Common myeloid progenitor, CD34-positive (primary cell): ENCODE data around the gene CENPA.
"Not testable (repeated sequence)": the region's sequence is repeated elsewhere in the genome, so short reads cannot be mapped to it uniquely, and the experiment has no call there.

Experiments used
- CTCF ChIA-PET: fragments of 350-600 bp; sonication (Branson Sonifier 250); formaldehyde crosslinking; loops from one replicate; lab custom pipeline; 2021; ENCODE audit warnings: antibody characterized with exemption; lab: Charles Lee
- POLR2A ChIA-PET: fragments of 350-600 bp; sonication (Branson Sonifier 250); formaldehyde crosslinking; loops from one replicate; lab custom pipeline; 2021; ENCODE audit warnings: antibody characterized with exemption; lab: Charles Lee
- DNase-seq, 3 donors: peaks; one replicate each; pipeline versions ENCODE4 v3.0.0 to v3.0.0-alpha.2; 2013
- H3K27ac ChIP-seq, 2 experiments: 1 replicate in 1 of 2; 2 replicates in 1 of 2; pipeline ENCODE4 v1.7.0; 2013; ENCODE audit warnings: inconsistent platforms in 2 of 2, low read length in 2 of 2, mild to moderate bottlenecking in 2 of 2, low read depth in 1 of 2, moderate library complexity in 1 of 2; ENCODE audit not compliant: severe bottlenecking in 2 of 2, insufficient read depth in 1 of 2, poor library complexity in 1 of 2
- H3K27me3 ChIP-seq, 5 experiments: replicated peaks in 2 of 5; 1 replicate in 3 of 5; 2 replicates in 2 of 5; pipeline versions ENCODE4 v1.6.1 to v1.7.0; 2013; ENCODE audit warnings: low read length in 4 of 5, mild to moderate bottlenecking in 2 of 5, moderate library complexity in 2 of 5, inconsistent platforms in 1 of 5; ENCODE audit not compliant: insufficient read depth in 5 of 5, control insufficient read depth in 4 of 5
- H3K36me3 ChIP-seq, 4 experiments: 1 replicate in 2 of 4; 2 replicates in 2 of 4; pipeline versions ENCODE4 v1.6.1 to v1.7.0; 2013; ENCODE audit warnings: low read length in 3 of 4, control low read depth in 1 of 4, mild to moderate bottlenecking in 1 of 4; ENCODE audit not compliant: control insufficient read depth in 4 of 4, insufficient read depth in 4 of 4
- H3K4me1 ChIP-seq, 4 experiments: 1 replicate in 3 of 4; 2 replicates in 1 of 4; pipeline versions ENCODE4 v1.6.1 to v1.7.1; 2013; ENCODE audit warnings: low read length in 3 of 4, mild to moderate bottlenecking in 3 of 4, control low read depth in 1 of 4, inconsistent platforms in 1 of 4, moderate library complexity in 1 of 4; ENCODE audit not compliant: control insufficient read depth in 4 of 4, insufficient read depth in 4 of 4; ENCODE audit errors: control extremely low read depth in 1 of 4
- H3K4me3 ChIP-seq, 7 experiments: 1 replicate in 4 of 7; 2 replicates in 3 of 7; pipeline versions ENCODE4 v1.5.1 to v1.7.0; 2013; ENCODE audit warnings: mild to moderate bottlenecking in 7 of 7, low read length in 6 of 7, moderate library complexity in 6 of 7, inconsistent platforms in 2 of 7, low read depth in 2 of 7, control low read depth in 1 of 7; ENCODE audit not compliant: insufficient read depth in 4 of 7, control insufficient read depth in 1 of 7; ENCODE audit errors: extremely low read depth in 1 of 7
- H3K9me3 ChIP-seq, 5 experiments: 1 replicate in 4 of 5; 2 replicates in 1 of 5; pipeline versions ENCODE4 v1.6.1 to v1.7.1; 2013; ENCODE audit warnings: low read length in 4 of 5, mild to moderate bottlenecking in 2 of 5, inconsistent platforms in 1 of 5, low read depth in 1 of 5, moderate library complexity in 1 of 5; ENCODE audit not compliant: control insufficient read depth in 4 of 5, insufficient read depth in 2 of 5; ENCODE audit errors: control extremely low read depth in 1 of 5
- WGBS: methylation state at CpG from one replicate; pipeline ENCODE4 v1.1.5; 2013; ENCODE audit not compliant: insufficient coverage; 5-methylcytosine and 5-hydroxymethylcytosine counted together

The CENPA gene

GRCh38 chr2:26742048-26742770, 43.6 kb upstream of the CENPA start:
- Histone ChIP-seq H3K36me3 (no peaks in the 10 kb centered on the region), H3K4me3 (no peak overlapping the region), H3K27me3 (peaks cover 0 to 20% (median 7%) of the 10 kb centered on the region in 5 experiments), H3K4me1 (peaks cover 0 to 22% (median 22%) of the 10 kb centered on the region in 4 experiments), H3K27ac (no peak overlapping the region), H3K9me3 (no peaks in the 10 kb centered on the region)
- CTCF ChIA-PET = interaction anchor here (1.1 to 2.0 kb wide), 7 partner anchors 13 to 222 kb away, joined by 3 to 9 read pairs (median 5); no protein-coding TSS in a partner anchor
- no peak for DNase-seq
- 95% methylated on average over 10 of the region's 15 CpGs for WGBS
- POLR2A ChIA-PET = interaction anchor here (1.3 kb wide), 1 partner anchor 27 kb away, joined by 3 read pairs; no protein-coding TSS in a partner anchor

GRCh38 chr2:26743852-26744251, 42.0 kb upstream of the CENPA start:
- Histone ChIP-seq H3K27ac (no peak overlapping the region), H3K4me1 (peaks cover 0 to 22% (median 22%) of the 10 kb centered on the region in 4 experiments), H3K36me3 (no peaks in the 10 kb centered on the region), H3K4me3 (no peak overlapping the region), H3K9me3 (no peaks in the 10 kb centered on the region), H3K27me3 (peaks cover 0 to 8% (median 4%) of the 10 kb centered on the region in 5 experiments)
- ChIA-PET POLR2A (no interaction called here), CTCF (interaction anchor here (1.0 to 6.2 kb wide), 9 partner anchors 15 to 241 kb away, joined by 3 to 82 read pairs (median 5); no protein-coding TSS in a partner anchor)
- WGBS = 100% methylated on average over 2 of the region's 3 CpGs
- no peak for DNase-seq

GRCh38 chr2:26744953-26745352, 40.9 kb upstream of the CENPA start:
- Histone ChIP-seq H3K36me3 (no peaks in the 10 kb centered on the region), H3K4me3 (no peak overlapping the region), H3K4me1 (peaks cover 0 to 23% (median 22%) of the 10 kb centered on the region in 4 experiments), H3K27ac (no peak overlapping the region), H3K9me3 (no peaks in the 10 kb centered on the region), H3K27me3 (peaks cover 0 to 8% (median 4%) of the 10 kb centered on the region in 5 experiments)
- ChIA-PET CTCF (interaction anchor here (0.6 to 6.2 kb wide), 17 partner anchors 8 to 240 kb away, joined by 3 to 82 read pairs (median 5); no protein-coding TSS in a partner anchor), POLR2A (interaction anchor here (0.7 kb wide), 1 partner anchor 648 kb away, joined by 4 read pairs; no protein-coding TSS in a partner anchor)
- DNase-seq = no peak
- 96% methylated on average over 2 of the region's 3 CpGs for WGBS

- POLR2A ChIA-PET = no interaction called here
- peak; percentile 83 to 91 (median 87) for DNase-seq
- Histone ChIP-seq H3K9me3 (no peaks in the 10 kb centered on the region), H3K4me1 (peaks cover 0 to 22% (median 20%) of the 10 kb centered on the region in 4 experiments), H3K4me3 (no peak overlapping the region), H3K27me3 (peaks cover 0 to 8% (median 4%) of the 10 kb centered on the region in 5 experiments), H3K36me3 (no peaks in the 10 kb centered on the region), H3K27ac (no peak overlapping the region)
- WGBS = 43% methylated on average over 7 of the region's 9 CpGs
- CTCF ChIA-PET = interaction anchor here (0.6 to 6.2 kb wide), 25 partner anchors 8 to 397 kb away, joined by 3 to 82 read pairs (median 4); no protein-coding TSS in a partner anchor
Observed at GRCh38 chr2:26745609-26746327, 40.1 kb upstream of the CENPA start.

- H3K27ac ChIP-seq = no peak overlapping the region
- ChIA-PET POLR2A (no interaction called here), CTCF (interaction anchor here (0.7 to 6.2 kb wide), 7 partner anchors 7 to 168 kb away, joined by 3 to 82 read pairs (median 5); no protein-coding TSS in a partner anchor)
- WGBS = 90% methylated on average over 2 of the region's 3 CpGs
- no peaks in the 10 kb centered on the region for H3K9me3 ChIP-seq
- peaks cover 0 to 10% (median 8%) of the 10 kb centered on the region in 4 experiments for H3K4me1 ChIP-seq
- no peaks in the 10 kb centered on the region for H3K36me3 ChIP-seq
- H3K4me3 ChIP-seq = no peak overlapping the region
- peaks cover 0 to 8% (median 3%) of the 10 kb centered on the region in 5 experiments for H3K27me3 ChIP-seq
- no peak for DNase-seq
Observed at GRCh38 chr2:26746934-26747333, 38.9 kb upstream of the CENPA start.

GRCh38 chr2:26749787-26750420, 36.0 kb upstream of the CENPA start:
- POLR2A ChIA-PET, H3K27me3 ChIP-seq, H3K27ac ChIP-seq, H3K4me3 ChIP-seq, DNase-seq, H3K9me3 ChIP-seq, H3K4me1 ChIP-seq, H3K36me3 ChIP-seq: not testable (repeated sequence)
- CTCF ChIA-PET = interaction anchor here (6.2 kb wide), 1 partner anchor 145 kb away, joined by 82 read pairs; no protein-coding TSS in a partner anchor
- 0% methylated on average over 1 of the region's 8 CpGs for WGBS
